Common myeloid progenitor, CD34-positive (primary cell): ENCODE data around the gene PTPN3.

Experiments used
- CTCF ChIA-PET: fragments of 350-600 bp; sonication (Branson Sonifier 250); formaldehyde crosslinking; loops from one replicate; lab custom pipeline; 2021; ENCODE audit warnings: antibody characterized with exemption; lab: Charles Lee
- POLR2A ChIA-PET: fragments of 350-600 bp; sonication (Branson Sonifier 250); formaldehyde crosslinking; loops from one replicate; lab custom pipeline; 2021; ENCODE audit warnings: antibody characterized with exemption; lab: Charles Lee
- DNase-seq, 3 donors: peaks; one replicate each; pipeline versions ENCODE4 v3.0.0 to v3.0.0-alpha.2; 2013
- H3K27ac ChIP-seq, 2 experiments: 1 replicate in 1 of 2; 2 replicates in 1 of 2; pipeline ENCODE4 v1.7.0; 2013; ENCODE audit warnings: inconsistent platforms in 2 of 2, low read length in 2 of 2, mild to moderate bottlenecking in 2 of 2, low read depth in 1 of 2, moderate library complexity in 1 of 2; ENCODE audit not compliant: severe bottlenecking in 2 of 2, insufficient read depth in 1 of 2, poor library complexity in 1 of 2
- H3K27me3 ChIP-seq, 5 experiments: replicated peaks in 2 of 5; 1 replicate in 3 of 5; 2 replicates in 2 of 5; pipeline versions ENCODE4 v1.6.1 to v1.7.0; 2013; ENCODE audit warnings: low read length in 4 of 5, mild to moderate bottlenecking in 2 of 5, moderate library complexity in 2 of 5, inconsistent platforms in 1 of 5; ENCODE audit not compliant: insufficient read depth in 5 of 5, control insufficient read depth in 4 of 5
- H3K36me3 ChIP-seq, 4 experiments: 1 replicate in 2 of 4; 2 replicates in 2 of 4; pipeline versions ENCODE4 v1.6.1 to v1.7.0; 2013; ENCODE audit warnings: low read length in 3 of 4, control low read depth in 1 of 4, mild to moderate bottlenecking in 1 of 4; ENCODE audit not compliant: control insufficient read depth in 4 of 4, insufficient read depth in 4 of 4
- H3K4me1 ChIP-seq, 4 experiments: 1 replicate in 3 of 4; 2 replicates in 1 of 4; pipeline versions ENCODE4 v1.6.1 to v1.7.1; 2013; ENCODE audit warnings: low read length in 3 of 4, mild to moderate bottlenecking in 3 of 4, control low read depth in 1 of 4, inconsistent platforms in 1 of 4, moderate library complexity in 1 of 4; ENCODE audit not compliant: control insufficient read depth in 4 of 4, insufficient read depth in 4 of 4; ENCODE audit errors: control extremely low read depth in 1 of 4
- H3K4me3 ChIP-seq, 7 experiments: 1 replicate in 4 of 7; 2 replicates in 3 of 7; pipeline versions ENCODE4 v1.5.1 to v1.7.0; 2013; ENCODE audit warnings: mild to moderate bottlenecking in 7 of 7, low read length in 6 of 7, moderate library complexity in 6 of 7, inconsistent platforms in 2 of 7, low read depth in 2 of 7, control low read depth in 1 of 7; ENCODE audit not compliant: insufficient read depth in 4 of 7, control insufficient read depth in 1 of 7; ENCODE audit errors: extremely low read depth in 1 of 7
- H3K9me3 ChIP-seq, 5 experiments: 1 replicate in 4 of 5; 2 replicates in 1 of 5; pipeline versions ENCODE4 v1.6.1 to v1.7.1; 2013; ENCODE audit warnings: low read length in 4 of 5, mild to moderate bottlenecking in 2 of 5, inconsistent platforms in 1 of 5, low read depth in 1 of 5, moderate library complexity in 1 of 5; ENCODE audit not compliant: control insufficient read depth in 4 of 5, insufficient read depth in 2 of 5; ENCODE audit errors: control extremely low read depth in 1 of 5
- WGBS: methylation state at CpG from one replicate; pipeline ENCODE4 v1.1.5; 2013; ENCODE audit not compliant: insufficient coverage; 5-methylcytosine and 5-hydroxymethylcytosine counted together

PTPN3 gene

DNA sequence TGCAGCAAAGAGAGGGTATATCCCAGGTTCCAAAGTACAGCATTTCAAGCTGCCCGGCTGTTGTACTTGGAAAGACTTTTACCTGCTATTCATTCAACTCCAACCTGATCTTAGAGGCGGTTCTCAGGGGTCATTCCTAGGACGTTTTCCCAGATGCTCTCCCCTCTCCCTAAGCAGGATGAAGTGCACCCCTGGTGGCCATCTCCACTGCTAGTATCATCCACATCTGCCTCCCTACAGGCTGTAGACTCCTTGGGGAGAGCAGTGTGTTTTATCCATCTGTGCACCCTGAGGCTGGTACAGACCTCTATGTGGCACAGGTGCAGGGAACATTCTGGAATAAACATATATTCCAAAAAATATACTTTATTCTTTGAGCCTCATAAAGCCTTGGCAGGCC, 56.8 kb downstream of the PTPN3 start:
- Histone ChIP-seq H3K4me3 (no peak overlapping the region), H3K36me3 (no peaks in the 10 kb centered on the region), H3K4me1 (peaks cover 0 to 3% (median 0%) of the 10 kb centered on the region in 4 experiments), H3K9me3 (no peaks in the 10 kb centered on the region), H3K27ac (no peak overlapping the region), H3K27me3 (peaks cover 8 to 92% (median 26%) of the 10 kb centered on the region in 5 experiments)
- CTCF ChIA-PET: interaction anchor here (1.0 to 2.4 kb wide), 14 partner anchors 9 to 379 kb away, joined by 3 to 13 read pairs (median 4); no protein-coding TSS in a partner anchor
- 44% methylated on average over 3 of the region's 3 CpGs for WGBS
- no peak for DNase-seq
- POLR2A ChIA-PET: interaction anchor here (1.0 kb wide), 1 partner anchor 29 kb away, joined by 4 read pairs; no protein-coding TSS in a partner anchor

DNA sequence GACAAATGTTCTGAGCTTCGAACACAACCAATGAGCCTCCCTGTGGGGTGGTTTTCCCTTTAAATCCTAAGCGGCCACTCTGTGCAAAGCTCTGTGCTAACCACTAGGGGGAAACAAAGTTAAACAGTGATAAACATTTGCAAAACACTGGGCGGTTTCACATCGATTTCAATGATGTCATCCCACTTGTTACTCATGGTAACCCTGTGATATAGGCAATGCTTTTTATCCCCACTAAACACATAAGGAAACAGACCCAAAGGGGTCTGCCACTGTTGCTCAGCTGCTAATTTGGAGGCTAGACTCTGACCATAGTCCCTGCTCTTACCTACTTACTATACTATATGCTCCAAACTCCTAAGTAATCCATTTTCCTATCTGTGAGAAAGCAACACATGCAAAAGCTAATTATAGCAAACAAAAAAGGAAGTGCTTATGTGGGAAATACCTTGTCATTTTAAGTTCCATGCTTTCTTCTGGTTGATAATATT, 57.3 kb downstream of the PTPN3 start:
- no peaks in the 10 kb centered on the region for H3K36me3 ChIP-seq
- 7% methylated on average over 4 of the region's 4 CpGs for WGBS
- peaks cover 0 to 3% (median 0%) of the 10 kb centered on the region in 4 experiments for H3K4me1 ChIP-seq
- no peak overlapping the region for H3K4me3 ChIP-seq
- no peaks in the 10 kb centered on the region for H3K9me3 ChIP-seq
- ChIA-PET POLR2A (interaction anchor here (1.0 kb wide), 1 partner anchor 30 kb away, joined by 4 read pairs; no protein-coding TSS in a partner anchor), CTCF (interaction anchor here (1.0 to 2.4 kb wide), 17 partner anchors 10 to 379 kb away, joined by 3 to 13 read pairs (median 4); no protein-coding TSS in a partner anchor)
- no peak overlapping the region for H3K27ac ChIP-seq
- peak; percentile 75 to 80 (median 79) for DNase-seq
- peaks cover 5 to 91% (median 25%) of the 10 kb centered on the region in 5 experiments for H3K27me3 ChIP-seq

DNA sequence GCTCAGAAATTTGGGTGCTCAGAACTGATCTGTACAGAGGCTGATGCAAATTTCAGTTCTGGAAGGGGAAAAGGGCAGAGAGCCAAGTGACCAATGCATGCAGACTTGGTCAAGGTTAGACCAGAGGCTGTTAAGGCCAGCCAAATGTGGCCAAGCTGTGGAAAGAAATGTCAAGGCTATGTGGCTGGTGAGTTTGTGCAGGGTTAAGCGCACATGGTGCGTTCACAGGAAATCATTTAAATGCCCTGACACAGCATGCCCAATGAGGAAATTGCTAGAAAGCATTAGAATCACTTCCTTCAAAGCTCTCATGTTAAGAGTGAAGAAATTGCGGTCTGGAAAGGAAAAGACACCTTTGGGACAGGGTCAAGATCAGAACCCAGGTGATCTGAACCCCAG, 58.0 kb downstream of the PTPN3 start:
- ChIA-PET CTCF (interaction anchor here (1.0 to 2.4 kb wide), 16 partner anchors 10 to 380 kb away, joined by 3 to 13 read pairs (median 4); no protein-coding TSS in a partner anchor), POLR2A (interaction anchor here (1.0 kb wide), 1 partner anchor 30 kb away, joined by 4 read pairs; no protein-coding TSS in a partner anchor)
- Histone ChIP-seq H3K36me3 (no peaks in the 10 kb centered on the region), H3K9me3 (no peaks in the 10 kb centered on the region), H3K27me3 (peaks cover 9 to 91% (median 28%) of the 10 kb centered on the region in 5 experiments), H3K4me1 (peaks cover 0 to 3% (median 0%) of the 10 kb centered on the region in 4 experiments), H3K27ac (no peak overlapping the region), H3K4me3 (no peak overlapping the region)
- DNase-seq: peak in 2 of 3 donors; percentile 23 to 33
- WGBS: 4% methylated on average over 3 of the region's 3 CpGs

DNA sequence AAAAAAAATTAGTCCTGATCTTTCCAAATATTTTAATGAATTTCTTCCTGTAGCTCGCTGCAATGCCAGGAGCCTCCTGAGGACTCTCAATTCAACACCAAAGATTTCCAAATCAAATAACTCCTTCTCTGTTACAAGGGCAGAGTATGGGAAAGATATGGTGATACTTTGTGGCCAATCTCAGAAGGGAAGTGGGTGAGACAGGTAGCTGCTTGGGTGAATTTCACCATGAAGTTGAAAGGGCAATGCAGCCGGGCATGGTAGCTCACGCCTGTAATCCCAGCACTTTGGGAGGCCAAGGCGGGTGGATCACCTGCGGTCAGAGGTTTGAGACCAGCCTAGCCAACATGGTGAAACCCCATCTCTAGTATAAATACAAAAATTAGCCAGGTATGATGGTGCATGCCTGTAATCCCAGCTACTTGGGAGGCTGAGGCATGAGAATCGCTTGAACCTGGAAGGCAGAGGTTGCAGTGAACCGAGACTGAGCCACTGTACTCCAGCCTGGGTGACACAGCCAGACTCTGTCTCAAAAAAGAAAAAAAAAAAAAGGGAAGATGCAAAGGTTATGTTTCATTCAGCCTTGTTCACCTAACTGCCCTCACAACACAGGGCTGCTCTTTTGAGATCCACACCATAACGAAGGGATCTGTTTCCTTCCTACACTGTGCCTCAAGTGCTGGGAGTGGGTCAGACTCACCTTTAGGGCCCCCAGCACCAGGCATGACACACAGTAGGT, 58.6 kb downstream of the PTPN3 start:
- peaks cover 8 to 91% (median 31%) of the 10 kb centered on the region in 5 experiments for H3K27me3 ChIP-seq
- no peak for DNase-seq
- H3K4me3 ChIP-seq: no peak overlapping the region
- 95% methylated on average over 6 of the region's 8 CpGs for WGBS
- H3K36me3 ChIP-seq: no peaks in the 10 kb centered on the region
- CTCF ChIA-PET: interaction anchor here (1.0 to 2.4 kb wide), 4 partner anchors 19 to 62 kb away, joined by 3 to 6 read pairs (median 4); no protein-coding TSS in a partner anchor
- H3K9me3 ChIP-seq: no peaks in the 10 kb centered on the region
- peaks cover 0 to 3% (median 0%) of the 10 kb centered on the region in 4 experiments for H3K4me1 ChIP-seq
- no peak overlapping the region for H3K27ac ChIP-seq
- POLR2A ChIA-PET: no interaction called here

DNA sequence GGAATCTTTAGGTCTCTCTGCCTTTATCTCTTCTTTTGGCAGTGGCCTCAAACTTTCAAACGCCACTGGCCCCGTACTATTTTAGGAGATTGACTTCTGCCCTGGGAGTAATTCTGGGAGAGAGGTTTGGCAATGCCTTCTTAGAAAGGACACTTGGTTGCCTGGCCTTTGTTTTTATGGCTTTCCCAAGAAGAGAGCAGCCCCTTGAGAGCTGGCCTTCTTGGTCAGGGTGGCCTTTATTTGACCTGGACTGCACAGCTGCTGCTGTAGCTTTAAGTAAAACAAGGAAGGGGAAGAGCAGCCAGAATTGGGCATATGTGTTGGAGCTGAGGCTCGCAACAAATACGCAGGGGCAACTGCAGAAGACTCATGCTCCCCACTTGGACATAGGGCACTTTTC, 60.8 kb downstream of the PTPN3 start:
- ChIA-PET POLR2A (no interaction called here), CTCF (interaction anchor here (0.9 to 1.3 kb wide), 3 partner anchors 13 to 547 kb away, joined by 3 read pairs; no protein-coding TSS in a partner anchor)
- no peak for DNase-seq
- Histone ChIP-seq H3K27ac (no peak overlapping the region), H3K4me1 (peaks cover 0 to 3% (median 0%) of the 10 kb centered on the region in 4 experiments), H3K4me3 (no peak overlapping the region), H3K9me3 (peaks cover 0 to 2% (median under 1%) of the 10 kb centered on the region in 5 experiments), H3K36me3 (no peaks in the 10 kb centered on the region), H3K27me3 (peaks cover 6 to 89% (median 25%) of the 10 kb centered on the region in 5 experiments)
- WGBS: 46% methylated on average over 4 of the region's 4 CpGs

DNA sequence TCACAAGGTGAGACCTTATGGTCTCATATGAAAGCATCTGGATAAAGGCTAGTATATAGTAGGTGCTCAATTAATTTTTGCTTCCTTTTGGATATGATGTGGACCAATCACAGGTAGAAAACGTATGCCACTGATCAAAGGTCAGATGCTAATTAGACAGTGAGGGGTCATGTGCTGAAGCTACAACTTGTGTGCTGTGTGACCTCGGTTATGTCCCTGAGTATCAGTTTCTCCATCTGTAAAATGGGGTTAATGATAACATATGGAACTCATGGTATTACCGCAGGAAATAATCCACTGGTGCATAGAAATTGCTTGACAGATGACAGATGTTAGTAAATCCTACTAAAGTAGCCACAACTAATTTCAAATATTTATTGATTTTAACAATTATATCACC, 62.0 kb downstream of the PTPN3 start:
- peaks cover 0 to 4% (median 3%) of the 10 kb centered on the region in 5 experiments for H3K9me3 ChIP-seq
- ChIA-PET POLR2A (no interaction called here), CTCF (no interaction called here)
- WGBS: 94% methylated on average over 2 of the region's 3 CpGs
- H3K27me3 ChIP-seq: peaks cover 8 to 86% (median 24%) of the 10 kb centered on the region in 5 experiments
- DNase-seq: no peak
- no peak overlapping the region for H3K4me3 ChIP-seq
- H3K36me3 ChIP-seq: no peaks in the 10 kb centered on the region
- H3K4me1 ChIP-seq: peaks cover 0 to 3% (median 0%) of the 10 kb centered on the region in 4 experiments
- no peak overlapping the region for H3K27ac ChIP-seq
